ENCODE results near the gene COL18A1.

COL18A1 gene

GRCh38 chr21:45468971-45469272, 64.0 kb downstream of the COL18A1 start:
- DNase-seq (ENCODE audit: low read depth): no peak

- DNase-seq (ENCODE audit: low read depth): no peak
These were observed 64.5 kb downstream of the COL18A1 start for GRCh38 chr21:45469273-45470086.

- peak; percentile 75 for DNase-seq (ENCODE audit: low read depth)
These were observed 65.1 kb downstream of the COL18A1 start for GRCh38 chr21:45470087-45470515.

- DNase-seq (ENCODE audit: low read depth): peak; percentile 96
These were observed 66.0 kb downstream of the COL18A1 start for GRCh38 chr21:45470773-45471524.

- no peak for DNase-seq (ENCODE audit: low read depth)
These were observed 66.7 kb downstream of the COL18A1 start for GRCh38 chr21:45471525-45472221.

- DNase-seq (ENCODE audit: low read depth): no peak
These were observed 67.7 kb downstream of the COL18A1 start for GRCh38 chr21:45472445-45473365.

GRCh38 chr21:45473496-45474322, 68.7 kb downstream of the COL18A1 start:
- DNase-seq (ENCODE audit: low read depth): no peak

- no peak for DNase-seq (ENCODE audit: low read depth)
These were observed 69.5 kb downstream of the COL18A1 start for GRCh38 chr21:45474323-45474950.

GRCh38 chr21:45475004-45475685, 70.2 kb downstream of the COL18A1 start:
- no peak for DNase-seq (ENCODE audit: low read depth)

GRCh38 chr21:45475797-45476570, 71.0 kb downstream of the COL18A1 start:
- no peak for DNase-seq (ENCODE audit: low read depth)

- no peak for DNase-seq (ENCODE audit: low read depth)
These were observed 71.6 kb downstream of the COL18A1 start for GRCh38 chr21:45476582-45476981.

- DNase-seq (ENCODE audit: low read depth): no peak
These were observed 72.5 kb downstream of the COL18A1 start for GRCh38 chr21:45477176-45478114.

GRCh38 chr21:45478115-45478801, 73.3 kb downstream of the COL18A1 start:
- DNase-seq (ENCODE audit: low read depth): peak; percentile 47

GRCh38 chr21:45478816-45479669, 74.1 kb downstream of the COL18A1 start:
- no peak for DNase-seq (ENCODE audit: low read depth)

- DNase-seq (ENCODE audit: low read depth): no peak
These were observed 75.0 kb downstream of the COL18A1 start for GRCh38 chr21:45479691-45480675.

All from amniotic epithelial cell (primary cell).